Lung (tissue), 12 donors: ENCODE results near the gene LRRC47. TPM values are rescaled to one million over a fixed set of nuclear protein-coding genes. Genes with fewer than 3 reads are reported as not detected.
A peak's percentile ranks its signal among the peaks of the same experiment; 100 is the strongest.

Experiments used
- ATAC-seq: fragments of 200-7000 bp; cut with Tn5 transposase; one replicate; pipeline ENCODE4 v1.9.1; 2020; ENCODE audit warnings: moderate number of reproducible peaks; ENCODE audit not compliant: insufficient read depth, low FRiP score
- DNase-seq, 3 donors: peaks; one replicate each; pipeline ENCODE4 v3.0.0-alpha.2; 2013 to 2017
- H3K27ac ChIP-seq, 2 donors: one replicate each; pipeline ENCODE4 v1.5.1; 2013; ENCODE audit warnings: mild to moderate bottlenecking in 2 of 2, moderate library complexity in 2 of 2, control low read depth in 1 of 2, inconsistent platforms in 1 of 2, low read depth in 1 of 2, low read length in 1 of 2
- H3K27me3 ChIP-seq, 3 donors: one replicate each; pipeline ENCODE4 v1.5.1; 2013; ENCODE audit warnings: low read length in 2 of 3; ENCODE audit not compliant: control insufficient read depth in 3 of 3, insufficient read depth in 3 of 3
- H3K36me3 ChIP-seq, 4 donors: one replicate each; pipeline ENCODE4 v1.5.1; 2013; ENCODE audit warnings: low read length in 4 of 4, mild to moderate bottlenecking in 1 of 4, moderate library complexity in 1 of 4; ENCODE audit not compliant: control insufficient read depth in 4 of 4, insufficient read depth in 4 of 4
- H3K4me1 ChIP-seq, 5 donors: one replicate each; pipeline ENCODE4 v1.5.1; 2013; ENCODE audit warnings: low read length in 5 of 5, mild to moderate bottlenecking in 2 of 5, moderate library complexity in 1 of 5; ENCODE audit not compliant: control insufficient read depth in 5 of 5, insufficient read depth in 5 of 5
- H3K4me3 ChIP-seq: one replicate; pipeline ENCODE4 v1.5.1; 2013; ENCODE audit warnings: mild to moderate bottlenecking, control low read depth, moderate library complexity
- H3K9ac ChIP-seq, 2 donors: one replicate each; pipeline ENCODE4 v1.5.1; 2013; ENCODE audit warnings: low read length in 2 of 2, control low read depth in 1 of 2; ENCODE audit not compliant: insufficient read depth in 1 of 2
- H3K9me3 ChIP-seq, 4 donors: one replicate each; pipeline ENCODE4 v1.5.1; 2013; ENCODE audit warnings: low read length in 3 of 4, mild to moderate bottlenecking in 1 of 4, moderate library complexity in 1 of 4; ENCODE audit not compliant: control insufficient read depth in 4 of 4, insufficient read depth in 3 of 4
- WGBS, 2 donors: extraction: QIAGEN DNeasy Blood & Tissue Kit; methylation state at CpG; one replicate each; pipeline ENCODE4 v1.1.7; 2013; 5-methylcytosine and 5-hydroxymethylcytosine counted together
- polyA plus RNA-seq, 2 donors: library from polyadenylated mRNA; stranded (reverse); fragments of 200-250 nt; gene quantifications; one replicate each; pipeline ENCODE4 v1.2.1, GENCODE V29; 2013
- total RNA-seq, 2 donors: library from RNA; depleted of rRNA in 1 of 2; stranded (reverse); fragments of >200 nt in 1 of 2; gene quantifications; one replicate each; pipeline ENCODE4 v1.2.1, GENCODE V29; 2014 to 2021
- TF ChIP-seq, protein P1 (sequence below): IDR thresholded peaks from 2 replicates; pipeline ENCODE4 v1.5.1; 2012; ENCODE audit warnings: mild to moderate bottlenecking; ENCODE audit errors: control extremely low read depth, extremely low read depth
- donor health status: control.
- donor health status: control.
- donor health status: Bipolar disorder and iron deficiency.
- donor health status: healthy.
- donor health status: DM: yes; HTN: yes; CAD: no.

The LRRC47 gene
- total and polyA plus RNA-seq, 4 donors = 14.4 to 33.9 (median 20.5) TPM

DNA sequence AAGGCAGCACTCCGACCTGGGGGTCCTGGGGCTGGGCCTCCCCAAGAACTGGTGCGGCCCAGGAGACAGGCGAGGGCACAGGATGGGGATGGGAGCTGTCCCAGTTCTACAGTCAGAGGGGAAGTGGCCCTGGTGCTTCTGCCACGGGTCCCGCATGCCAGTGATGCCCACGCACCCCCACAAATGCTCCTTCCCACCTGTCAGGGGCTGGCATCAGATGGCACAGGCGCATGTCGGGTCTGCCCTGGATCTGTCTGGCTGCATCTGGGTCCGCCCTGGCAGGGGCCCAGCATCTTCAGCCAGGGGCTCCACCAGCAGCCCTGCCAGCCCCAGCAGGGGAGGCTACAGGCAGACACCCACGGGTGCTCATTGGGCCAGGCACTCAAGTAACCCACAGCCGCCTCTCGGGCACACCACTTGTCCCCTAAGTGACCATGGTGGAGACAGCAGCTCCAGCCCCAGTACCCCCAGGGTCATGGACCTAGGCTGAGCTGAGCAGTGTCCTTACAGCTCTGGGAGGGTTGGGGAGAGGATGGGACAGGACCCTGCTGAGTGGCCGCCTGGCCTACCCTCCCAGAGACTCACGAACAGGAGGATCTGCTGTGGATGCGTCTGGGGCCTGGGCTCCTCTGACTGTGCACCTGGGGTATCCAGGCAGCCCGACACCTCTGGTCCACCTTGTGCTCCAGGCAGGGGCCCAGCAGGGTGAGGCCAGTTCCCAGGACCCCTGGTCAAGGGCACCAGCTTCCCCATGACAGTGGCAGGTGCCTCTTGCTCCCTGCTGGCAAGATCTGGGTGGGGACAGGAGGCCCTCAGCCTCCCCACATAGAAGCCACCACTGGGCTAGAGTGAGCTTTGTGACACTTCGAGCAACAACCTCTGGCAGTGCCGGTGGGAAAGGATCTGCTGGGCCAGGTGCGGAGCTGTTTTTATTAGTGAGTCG lies 18.4 kb downstream of the LRRC47 start:
- Histone ChIP-seq H3K36me3 (peaks cover 14 to 32% (median 27%) of the 10 kb centered on the region in 4 donors), H3K9ac (no peak overlapping the region), H3K27me3 (no peaks in the 10 kb centered on the region), H3K9me3 (no peaks in the 10 kb centered on the region), H3K4me1 (peaks cover 0 to 19% (median 11%) of the 10 kb centered on the region in 5 donors), H3K4me3 (no peak overlapping the region), H3K27ac (no peak overlapping the region)
- ATAC-seq (no peak), DNase-seq (no peak)
- TF ChIP-seq, protein P1, sequence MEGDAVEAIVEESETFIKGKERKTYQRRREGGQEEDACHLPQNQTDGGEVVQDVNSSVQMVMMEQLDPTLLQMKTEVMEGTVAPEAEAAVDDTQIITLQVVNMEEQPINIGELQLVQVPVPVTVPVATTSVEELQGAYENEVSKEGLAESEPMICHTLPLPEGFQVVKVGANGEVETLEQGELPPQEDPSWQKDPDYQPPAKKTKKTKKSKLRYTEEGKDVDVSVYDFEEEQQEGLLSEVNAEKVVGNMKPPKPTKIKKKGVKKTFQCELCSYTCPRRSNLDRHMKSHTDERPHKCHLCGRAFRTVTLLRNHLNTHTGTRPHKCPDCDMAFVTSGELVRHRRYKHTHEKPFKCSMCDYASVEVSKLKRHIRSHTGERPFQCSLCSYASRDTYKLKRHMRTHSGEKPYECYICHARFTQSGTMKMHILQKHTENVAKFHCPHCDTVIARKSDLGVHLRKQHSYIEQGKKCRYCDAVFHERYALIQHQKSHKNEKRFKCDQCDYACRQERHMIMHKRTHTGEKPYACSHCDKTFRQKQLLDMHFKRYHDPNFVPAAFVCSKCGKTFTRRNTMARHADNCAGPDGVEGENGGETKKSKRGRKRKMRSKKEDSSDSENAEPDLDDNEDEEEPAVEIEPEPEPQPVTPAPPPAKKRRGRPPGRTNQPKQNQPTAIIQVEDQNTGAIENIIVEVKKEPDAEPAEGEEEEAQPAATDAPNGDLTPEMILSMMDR = no peak
- 80 to 89% methylated on average over 20 of the region's 20 CpGs for WGBS, 2 donors

- TF ChIP-seq, protein P1 = no peak
These were observed 19.2 kb downstream of the LRRC47 start for GRCh38 chr1:3777078-3777547.

DNA sequence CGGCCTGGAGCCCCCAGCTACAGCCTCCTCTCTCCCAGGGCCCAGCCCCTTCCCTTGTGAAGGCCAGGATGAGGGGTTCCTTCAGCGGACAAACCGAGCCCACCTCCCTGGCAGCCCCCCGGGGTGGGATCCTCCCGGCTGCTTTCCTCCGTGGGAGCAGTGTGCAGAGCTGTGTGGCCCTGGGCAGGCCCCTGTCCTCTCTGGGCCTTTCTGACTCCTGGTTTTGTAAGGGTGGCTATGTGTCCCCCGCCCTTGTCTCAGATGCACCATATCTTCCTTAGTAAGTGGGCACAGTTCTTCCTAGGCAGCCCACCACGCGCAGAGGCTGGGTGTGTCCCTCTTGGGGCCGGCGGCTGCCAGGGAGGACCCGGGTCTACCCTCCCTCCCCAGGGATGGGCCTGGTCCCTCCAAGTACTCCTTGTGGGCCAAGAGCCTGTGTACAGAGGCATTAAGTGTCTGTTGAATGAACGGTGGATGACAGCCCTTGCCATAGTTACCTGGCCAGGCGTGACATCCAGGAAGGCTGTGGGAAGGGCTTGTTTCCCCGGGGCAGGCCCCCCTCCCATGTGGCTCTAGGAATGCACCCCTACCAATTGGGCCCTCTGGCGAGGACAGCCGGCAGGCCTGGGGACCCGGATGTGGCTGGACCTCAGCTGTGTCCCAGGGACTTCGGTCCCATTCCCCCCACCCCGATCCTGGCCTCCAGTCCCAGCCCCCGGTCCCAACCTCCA lies 19.9 kb downstream of the LRRC47 start:
- H3K9me3 ChIP-seq = no peaks in the 10 kb centered on the region
- TF ChIP-seq, protein P1 = no peak
- no peak overlapping the region for H3K27ac ChIP-seq
- ATAC-seq (no peak), DNase-seq (peak in 1 of 3 donors; percentile 22)
- H3K4me3 ChIP-seq = no peak overlapping the region
- peaks cover 2 to 25% (median 16%) of the 10 kb centered on the region in 4 donors for H3K36me3 ChIP-seq
- peaks cover 0 to 29% (median 15%) of the 10 kb centered on the region in 5 donors for H3K4me1 ChIP-seq
- WGBS, 2 donors = 72 to 76% methylated on average over 21 of the region's 21 CpGs
- no peaks in the 10 kb centered on the region for H3K27me3 ChIP-seq
- H3K9ac ChIP-seq = no peak overlapping the region

More at GRCh38 chr1:3777078-3777547, 19.2 kb downstream of the LRRC47 start:
- WGBS, 2 donors = 83 to 89% methylated on average over 10 of the region's 10 CpGs
- no peak for DNase-seq
- Histone ChIP-seq H3K4me1 (peaks cover 0 to 22% (median 11%) of the 10 kb centered on the region in 5 donors), H3K36me3 (peaks cover 7 to 26% (median 22%) of the 10 kb centered on the region in 4 donors), H3K9ac (no peak overlapping the region), H3K4me3 (no peak overlapping the region), H3K27ac (no peak overlapping the region), H3K9me3 (no peaks in the 10 kb centered on the region), H3K27me3 (no peaks in the 10 kb centered on the region)
- ATAC-seq = no peak
